ENCODE measurements around the gene LBX2. TPM values are rescaled to one million over a fixed set of nuclear protein-coding genes. Genes with fewer than 3 reads are reported as not detected.

Gene LBX2
- total RNA-seq: not detected

GRCh38 chr2:74499267-74499939, at the start of gene LBX2:
Gene LBX2 (minus strand): TSS chr2:74499603. CDS start chr2:74499537, 66 bp downstream.

GRCh38 chr2:74529357-74530238, 30.2 kb upstream of the LBX2 start, which contains the start of the genes AUP1 and HTRA2:
Gene AUP1 (minus strand): TSS chr2:74529706. CDS start chr2:74529629, 77 bp downstream.
Gene HTRA2 (plus strand): TSS chr2:74529933. CDS start chr2:74530007, 74 bp downstream.

GRCh38 chr2:74525717-74526648, 26.6 kb upstream of the LBX2 start, which contains the start of gene DQX1:
Gene DQX1 (minus strand): TSS chr2:74526231. CDS start chr2:74525729, 502 bp downstream.

GRCh38 chr2:74514368-74515270, 15.2 kb upstream of the LBX2 start, which contains the start of gene TLX2:
Gene TLX2 (plus strand): TSS chr2:74514450. CDS start chr2:74514807, 357 bp downstream.

GRCh38 chr2:74507145-74507925, 7.9 kb upstream of the LBX2 start, which contains the start of gene PCGF1:
Gene PCGF1 (minus strand): TSS chr2:74507695. CDS start chr2:74507668, 27 bp downstream.

GRCh38 chr2:74482801-74483674, 16.4 kb downstream of the LBX2 start, which contains the start of the genes CCDC142 and TTC31:
Gene CCDC142 (minus strand): TSS chr2:74482998. CDS start chr2:74482837, 161 bp downstream.
Gene TTC31 (plus strand): TSS chr2:74483081. CDS start chr2:74483096, 15 bp downstream.

GRCh38 chr2:74472086-74472944, 27.1 kb downstream of the LBX2 start, which contains the start of gene MRPL53:
Gene MRPL53 (minus strand): TSS chr2:74472680. CDS start chr2:74472660, 20 bp downstream.

GRCh38 chr2:74458132-74458937, 41.1 kb downstream of the LBX2 start, which contains the start of gene WBP1:
Gene WBP1 (plus strand): TSS chr2:74458438. CDS start chr2:74458603, 165 bp downstream.

GRCh38 chr2:74454654-74455511, 44.5 kb downstream of the LBX2 start, which contains the start of gene INO80B:
Gene INO80B (plus strand): TSS chr2:74455087. CDS start chr2:74455117, 30 bp downstream.

Other genes starting within 250 kb of the LBX2 start
- gene SLC4A5, start 156.2 kb downstream of the LBX2 start, total RNA-seq: 36.3 TPM
- 129 TPM for gene DCTN1, start 119.3 kb downstream of the LBX2 start, total RNA-seq
- gene C2orf81, start 78.0 kb downstream of the LBX2 start, total RNA-seq: 3.1 TPM
- gene WDR54, start 77.9 kb downstream of the LBX2 start, total RNA-seq: 36.8 TPM
- gene RTKN, start 57.7 kb downstream of the LBX2 start, total RNA-seq: 28.9 TPM
- 83.5 TPM for gene INO80B, start 44.5 kb downstream of the LBX2 start, total RNA-seq
- 55.6 TPM for gene WBP1, start 41.2 kb downstream of the LBX2 start, total RNA-seq
- 42.8 TPM for gene MOGS, start 34.2 kb downstream of the LBX2 start, total RNA-seq
- 17.5 TPM for gene MRPL53, start 26.9 kb downstream of the LBX2 start, total RNA-seq
- 36.7 TPM for gene CCDC142, start 16.6 kb downstream of the LBX2 start, total RNA-seq
- gene TTC31, start 16.5 kb downstream of the LBX2 start, total RNA-seq: 26.7 TPM
- gene PCGF1, start 8.1 kb upstream of the LBX2 start, total RNA-seq: 13.6 TPM
- 0.93 TPM for gene TLX2, start 14.8 kb upstream of the LBX2 start, total RNA-seq
- 0.55 TPM for gene DQX1, start 26.6 kb upstream of the LBX2 start, total RNA-seq
- 75.9 TPM for gene AUP1, start 30.1 kb upstream of the LBX2 start, total RNA-seq
- 30.6 TPM for gene HTRA2, start 30.3 kb upstream of the LBX2 start, total RNA-seq
- 22.8 TPM for gene LOXL3, start 54.3 kb upstream of the LBX2 start, total RNA-seq
- gene DOK1, start 55.1 kb upstream of the LBX2 start, total RNA-seq: 10.0 TPM
- gene M1AP, start 148.7 kb upstream of the LBX2 start, total RNA-seq: 0.44 TPM
- 10.3 TPM for gene SEMA4F, start 154.6 kb upstream of the LBX2 start, total RNA-seq